ENCODE data around the gene ZNF385C. TPM values are rescaled to one million over a fixed set of nuclear protein-coding genes. Genes with fewer than 3 reads are reported as not detected.

ZNF385C gene
- total and polyA plus RNA-seq, 2 donors (not counting 1 experiment from before 2014, with no cell fraction given): under 0.01 to 0.03 TPM

GRCh38 chr17:42135151-42135550, 36.9 kb upstream of the ZNF385C start:
- Histone ChIP-seq H4K20me1 (ENCODE audit: control insufficient read depth, extremely low read depth, insufficient read depth, low read length) (no peaks in the 10 kb centered on the region), H3K9ac (ENCODE audit: insufficient read depth, low read length) (no peak overlapping the region), H3K27me3 (ENCODE audit: control insufficient read depth, insufficient read depth, low read length) (no peaks in the 10 kb centered on the region), H3K4me1 (ENCODE audit: control insufficient read depth, extremely low read depth, insufficient read depth, low read length) (peaks cover 30% of the 10 kb centered on the region), H3K36me3 (ENCODE audit: control insufficient read depth, insufficient read depth, low read length) (peaks cover 6% of the 10 kb centered on the region), H3K79me2 (ENCODE audit: control insufficient read depth, insufficient read depth, low read length) (peaks cover 87% of the 10 kb centered on the region), H3K4me2 (ENCODE audit: extremely low read depth, insufficient read depth, low read length) (peak overlapping the region; percentile 9), H3K4me3 (replicated peaks in 1 of 4; ENCODE audit: control extremely low read depth in 1 of 4, insufficient read depth in 1 of 4, low read depth in 3 of 4, low read length in 4 of 4) (no peak overlapping the region), H3K27ac (ENCODE audit: insufficient read depth, low read length) (no peak overlapping the region), H2AFZ (ENCODE audit: low read length) (no peak overlapping the region), H3K9me3 (ENCODE audit: control insufficient read depth, insufficient read depth, low read depth, low read length) (no peaks in the 10 kb centered on the region)
- no peak for TF ChIP-seq EZH2 (IDR thresholded peaks at IDR 0.05; ENCODE audit: low read length, missing control alignments)
- no peak for TF ChIP-seq CTCF (conservative IDR thresholded peaks at IDR 0.05 in 1 of 2, IDR thresholded peaks at IDR 0.05 in 1 of 2; ENCODE audit: low read depth in 1 of 2, low read length in 2 of 2)
- no peak for DNase-seq (ENCODE audit: low read depth in 2 of 2)

DNA sequence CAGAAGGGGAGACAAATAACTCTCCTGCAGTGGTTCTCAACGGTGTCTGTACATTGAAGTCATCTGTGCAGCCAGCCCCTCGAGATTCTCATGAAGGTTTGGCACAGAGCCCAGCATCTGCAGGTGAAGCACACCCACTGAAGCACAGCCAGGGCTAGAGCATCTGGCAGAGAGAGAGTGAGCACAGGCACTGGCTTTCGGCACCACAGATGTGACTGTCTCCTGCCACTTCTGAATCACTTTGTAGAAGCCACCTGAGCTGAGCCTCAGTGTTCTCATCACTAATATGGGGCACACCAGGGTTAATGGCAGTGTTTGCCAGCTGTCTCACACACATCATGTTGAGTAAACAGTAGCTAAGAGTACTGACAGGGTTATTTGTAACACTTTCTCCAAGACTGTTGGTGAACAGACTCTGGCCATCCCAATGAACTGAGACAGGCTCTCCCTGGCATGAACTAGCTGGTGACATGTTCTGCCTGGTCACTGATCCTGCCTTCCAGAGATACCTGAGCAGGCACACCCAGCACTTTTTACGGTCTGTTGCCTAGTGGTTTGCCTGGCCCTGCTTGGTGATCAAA, 35.3 kb upstream of the ZNF385C start:
- no peaks in the 10 kb centered on the region for H4K20me1 ChIP-seq (ENCODE audit: control insufficient read depth, extremely low read depth, insufficient read depth, low read length)
- no peak overlapping the region for H3K9ac ChIP-seq (ENCODE audit: insufficient read depth, low read length)
- H3K79me2 ChIP-seq (ENCODE audit: control insufficient read depth, insufficient read depth, low read length): peaks cover 76% of the 10 kb centered on the region
- no peak overlapping the region for H3K4me3 ChIP-seq (replicated peaks in 1 of 4; ENCODE audit: control extremely low read depth in 1 of 4, insufficient read depth in 1 of 4, low read depth in 3 of 4, low read length in 4 of 4)
- H3K4me2 ChIP-seq (ENCODE audit: extremely low read depth, insufficient read depth, low read length): no peak overlapping the region
- peaks cover 18% of the 10 kb centered on the region for H3K36me3 ChIP-seq (ENCODE audit: control insufficient read depth, insufficient read depth, low read length)
- no peaks in the 10 kb centered on the region for H3K27me3 ChIP-seq (ENCODE audit: control insufficient read depth, insufficient read depth, low read length)
- no peak for DNase-seq (ENCODE audit: low read depth in 2 of 2)
- no peaks in the 10 kb centered on the region for H3K9me3 ChIP-seq (ENCODE audit: control insufficient read depth, insufficient read depth, low read depth, low read length)
- H2AFZ ChIP-seq (ENCODE audit: low read length): no peak overlapping the region
- TF ChIP-seq CTCF (conservative IDR thresholded peaks at IDR 0.05 in 1 of 2, IDR thresholded peaks at IDR 0.05 in 1 of 2; ENCODE audit: low read depth in 1 of 2, low read length in 2 of 2) (no peak), EZH2 (IDR thresholded peaks at IDR 0.05; ENCODE audit: low read length, missing control alignments) (no peak)
- H3K27ac ChIP-seq (ENCODE audit: insufficient read depth, low read length): peak overlapping the region; percentile 18
- peaks cover 30% of the 10 kb centered on the region for H3K4me1 ChIP-seq (ENCODE audit: control insufficient read depth, extremely low read depth, insufficient read depth, low read length)

- peak overlapping the region; percentile 44 for H3K4me2 ChIP-seq (ENCODE audit: extremely low read depth, insufficient read depth, low read length)
- no peak for TF ChIP-seq CTCF (conservative IDR thresholded peaks at IDR 0.05 in 1 of 2, IDR thresholded peaks at IDR 0.05 in 1 of 2; ENCODE audit: low read depth in 1 of 2, low read length in 2 of 2)
- TF ChIP-seq EZH2 (IDR thresholded peaks at IDR 0.05; ENCODE audit: low read length, missing control alignments): no peak
- H2AFZ ChIP-seq (ENCODE audit: low read length): no peak overlapping the region
- peak; percentile 71 to 90 for DNase-seq (ENCODE audit: low read depth in 2 of 2)
- H3K4me3 ChIP-seq (replicated peaks in 1 of 4; ENCODE audit: control extremely low read depth in 1 of 4, insufficient read depth in 1 of 4, low read depth in 3 of 4, low read length in 4 of 4): no peak overlapping the region
- H3K79me2 ChIP-seq (ENCODE audit: control insufficient read depth, insufficient read depth, low read length): peaks cover 70% of the 10 kb centered on the region
- H3K27me3 ChIP-seq (ENCODE audit: control insufficient read depth, insufficient read depth, low read length): no peaks in the 10 kb centered on the region
- peaks cover 30% of the 10 kb centered on the region for H3K4me1 ChIP-seq (ENCODE audit: control insufficient read depth, extremely low read depth, insufficient read depth, low read length)
- peaks cover 21% of the 10 kb centered on the region for H3K36me3 ChIP-seq (ENCODE audit: control insufficient read depth, insufficient read depth, low read length)
- peak overlapping the region; percentile 55 for H3K27ac ChIP-seq (ENCODE audit: insufficient read depth, low read length)
- H3K9me3 ChIP-seq (ENCODE audit: control insufficient read depth, insufficient read depth, low read depth, low read length): no peaks in the 10 kb centered on the region
- H4K20me1 ChIP-seq (ENCODE audit: control insufficient read depth, extremely low read depth, insufficient read depth, low read length): no peaks in the 10 kb centered on the region
- no peak overlapping the region for H3K9ac ChIP-seq (ENCODE audit: insufficient read depth, low read length)
These were observed 34.7 kb upstream of the ZNF385C start for GRCh38 chr17:42132941-42133340.
